Measurements from ENCODE around the gene RPL35A.
A peak's percentile ranks its signal among the peaks of the same experiment; 100 is the strongest.
"Not testable (repeated sequence)": the region's sequence is repeated elsewhere in the genome, so short reads cannot be mapped to it uniquely, and the experiment has no call there.

Gene RPL35A

DNA sequence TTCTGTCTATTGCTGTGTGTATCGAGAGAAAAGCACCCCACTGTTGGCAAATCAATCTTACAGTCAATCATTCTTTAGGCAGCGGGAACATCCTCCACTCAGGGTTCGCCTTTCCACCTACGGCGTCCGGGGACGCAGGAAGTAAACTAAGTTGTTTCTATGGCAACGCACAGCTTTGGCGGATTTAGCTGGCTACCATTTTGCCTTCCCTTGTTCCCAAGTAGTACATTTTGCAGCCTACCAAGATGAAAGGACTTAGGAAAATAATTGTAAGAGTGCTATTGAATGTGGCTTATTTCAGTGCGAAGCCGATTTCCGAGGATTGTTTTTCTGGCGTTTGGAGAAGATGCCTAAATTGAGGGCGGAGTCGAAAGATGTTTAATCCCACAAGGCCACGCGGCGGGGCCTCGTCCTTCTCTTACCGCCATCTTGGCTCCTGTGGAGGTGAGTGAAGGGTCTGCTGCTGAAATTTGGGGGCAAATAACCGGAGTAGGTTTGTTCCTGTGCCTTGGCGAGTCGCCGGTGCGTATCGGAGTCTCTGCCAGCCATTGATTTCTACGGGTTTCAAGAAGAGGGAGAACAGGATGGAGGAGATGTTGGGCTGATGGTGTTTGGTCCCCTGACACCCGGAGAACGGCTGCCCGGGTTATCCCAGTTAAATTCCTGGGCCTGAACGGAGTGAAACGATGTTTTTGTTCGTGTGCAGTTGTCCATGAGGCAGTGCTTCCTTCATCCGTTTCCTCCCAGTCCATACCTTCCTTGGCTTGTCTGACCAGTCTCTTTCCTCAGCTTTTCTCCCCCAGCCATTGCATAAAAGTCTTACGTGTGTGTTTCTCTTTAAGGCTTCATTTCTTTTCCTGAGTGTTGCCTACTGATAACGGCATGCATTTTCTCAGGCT is at the start of gene RPL35A:
Gene RPL35A, plus strand, starts transcription at position 413 of the 899 bp plus-strand sequence. CDS start 778 bp downstream, outside the sequence.
- DNase-seq, result peak; percentile 91 to 92

- peak in 1 of 2 experiments; percentile 9 for DNase-seq
Observed at GRCh38 chr3:197901626-197902025, 48.4 kb upstream of the RPL35A start.

GRCh38 chr3:197906023-197906849 is 43.8 kb upstream of the RPL35A start:
- peak; percentile 89 to 91 for DNase-seq

- DNase-seq, result no peak
Observed at GRCh38 chr3:197906850-197907187, 43.2 kb upstream of the RPL35A start.

DNA sequence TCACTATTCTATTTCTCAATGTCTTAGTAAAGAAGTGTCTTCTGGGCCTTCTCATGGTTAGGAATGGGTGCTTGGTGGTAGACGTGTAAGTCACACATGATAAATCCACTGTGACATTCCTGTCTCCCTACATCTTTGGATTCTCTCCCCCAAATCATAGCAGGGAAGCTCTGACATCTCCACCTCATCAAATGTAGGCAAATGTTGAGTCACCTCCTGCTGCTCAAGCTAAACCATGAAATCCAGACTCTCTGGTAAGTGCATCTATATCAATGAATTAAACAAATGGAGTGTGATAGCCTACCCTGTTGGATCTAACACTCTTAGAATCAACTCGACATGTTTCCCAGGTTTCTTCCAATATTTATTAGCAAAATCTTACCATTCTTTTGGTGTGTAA is 42.8 kb upstream of the RPL35A start:
- DNase-seq, result no peak

DNA sequence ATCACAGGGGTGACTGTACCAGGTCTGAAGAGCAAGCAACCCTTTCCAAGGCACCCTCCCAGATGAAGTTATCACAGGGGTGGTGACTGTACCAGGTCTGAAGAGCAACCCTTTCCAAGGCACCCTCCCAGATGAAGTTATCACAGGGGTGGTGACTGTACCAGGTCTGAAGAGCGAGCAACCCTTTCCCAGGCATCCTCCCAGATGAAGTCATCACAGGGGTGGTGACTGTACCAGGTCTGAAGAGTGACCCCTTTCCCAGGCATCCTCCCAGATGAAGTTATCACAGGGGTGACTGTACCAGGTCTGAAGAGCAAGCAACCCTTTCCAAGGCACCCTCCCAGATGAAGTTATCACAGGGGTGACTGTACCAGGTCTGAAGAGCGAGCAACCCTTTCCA is 41.4 kb upstream of the RPL35A start:
- DNase-seq, result not testable (repeated sequence)

DNA sequence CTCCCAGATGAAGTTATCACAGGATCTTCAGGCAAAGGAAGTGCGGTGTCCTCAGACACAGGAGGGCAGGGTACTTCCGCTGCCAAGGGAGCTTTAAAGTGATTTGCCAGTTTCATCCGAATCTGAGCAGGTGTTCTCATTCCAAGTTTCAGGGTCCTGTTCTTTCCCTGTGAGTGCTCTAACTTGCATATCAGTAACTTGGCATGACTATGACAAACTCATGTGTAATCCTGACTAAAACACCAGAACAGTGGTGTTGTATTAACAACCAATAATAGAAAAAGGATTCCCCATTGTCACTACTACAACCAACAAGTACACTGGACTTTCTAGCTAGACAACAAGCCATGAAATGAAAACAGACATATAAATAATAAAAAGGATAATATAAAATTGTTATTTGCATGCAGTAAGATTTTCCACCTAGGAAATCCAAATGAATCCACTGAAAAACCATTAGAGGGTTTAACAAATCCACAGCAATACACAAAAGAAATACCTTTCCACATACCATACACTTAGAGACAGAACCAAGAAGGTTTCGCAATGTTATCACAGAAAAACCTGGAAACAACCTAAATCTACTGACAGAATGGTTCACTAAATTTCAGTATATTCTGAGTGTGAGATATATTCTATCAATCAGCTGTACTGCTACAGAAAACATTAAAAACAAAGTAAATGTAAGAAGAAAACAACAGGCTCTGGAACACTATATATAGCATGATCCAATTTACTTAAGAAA is 40.9 kb upstream of the RPL35A start:
- DNase-seq, result no peak

DNA sequence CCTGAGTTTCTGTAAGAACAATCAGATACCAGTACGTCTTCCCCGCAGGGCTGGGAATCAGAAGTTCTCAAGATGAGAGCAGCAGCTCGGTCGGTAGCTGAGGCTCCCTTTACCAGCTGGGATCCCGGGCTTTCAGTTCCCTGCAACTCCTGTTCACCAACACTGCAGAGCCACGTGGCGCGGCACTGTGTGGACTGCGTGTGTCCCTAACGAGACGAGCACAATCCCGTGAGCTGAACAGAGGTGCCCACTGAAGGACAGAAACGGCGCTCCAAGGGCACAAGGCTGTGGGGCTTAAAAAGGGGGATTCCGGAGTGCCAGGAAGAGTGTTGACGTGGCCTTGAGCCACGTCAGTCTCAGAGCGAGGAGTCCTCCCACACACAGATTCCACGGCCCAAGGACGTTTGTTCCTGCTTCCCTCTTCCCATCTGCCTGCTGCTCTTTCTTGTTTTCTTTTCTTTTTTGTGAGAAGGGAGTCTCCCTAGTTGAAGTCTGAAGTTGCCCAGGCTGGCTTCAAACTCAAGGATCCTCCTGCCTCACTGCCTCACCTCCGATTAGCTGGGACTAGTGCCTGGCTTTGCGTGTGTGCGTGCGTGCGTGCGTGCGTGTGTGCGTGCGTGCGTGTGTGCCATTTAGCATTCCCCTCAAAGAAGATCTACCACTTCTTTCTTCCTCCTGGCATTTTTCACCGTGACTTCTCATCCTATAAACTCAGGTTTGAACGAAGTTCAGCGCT is 37.1 kb upstream of the RPL35A start:
- DNase-seq, result peak in 1 of 2 experiments; percentile 41

GRCh38 chr3:197913641-197914380 is 36.2 kb upstream of the RPL35A start:
- no peak for DNase-seq

- peak in 1 of 2 experiments; percentile 39 for DNase-seq
Observed at GRCh38 chr3:197921429-197922275, 28.3 kb upstream of the RPL35A start.

DNA sequence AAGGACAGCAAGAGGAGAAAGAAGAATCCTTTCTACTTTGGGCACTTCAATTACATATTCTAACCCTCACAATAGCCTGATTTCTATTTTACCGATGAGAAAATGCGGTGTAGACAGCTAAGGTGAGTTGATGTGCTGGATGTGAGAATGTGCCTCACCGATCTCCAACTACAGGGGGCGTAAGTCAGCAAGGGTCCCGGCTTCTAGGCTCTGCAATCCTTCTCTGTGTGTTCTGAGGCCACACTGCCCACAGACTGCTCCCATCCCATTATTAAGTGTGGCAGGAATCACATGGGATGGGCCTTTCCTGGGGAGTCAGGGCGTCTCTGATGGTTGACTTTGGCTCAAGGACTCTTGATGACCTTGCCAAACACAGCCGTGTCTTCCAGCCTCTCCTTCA is 23.6 kb upstream of the RPL35A start:
- DNase-seq, result peak; percentile 40 to 55

GRCh38 chr3:197927578-197927977 is 22.4 kb upstream of the RPL35A start:
- DNase-seq, result not testable (repeated sequence)

DNA sequence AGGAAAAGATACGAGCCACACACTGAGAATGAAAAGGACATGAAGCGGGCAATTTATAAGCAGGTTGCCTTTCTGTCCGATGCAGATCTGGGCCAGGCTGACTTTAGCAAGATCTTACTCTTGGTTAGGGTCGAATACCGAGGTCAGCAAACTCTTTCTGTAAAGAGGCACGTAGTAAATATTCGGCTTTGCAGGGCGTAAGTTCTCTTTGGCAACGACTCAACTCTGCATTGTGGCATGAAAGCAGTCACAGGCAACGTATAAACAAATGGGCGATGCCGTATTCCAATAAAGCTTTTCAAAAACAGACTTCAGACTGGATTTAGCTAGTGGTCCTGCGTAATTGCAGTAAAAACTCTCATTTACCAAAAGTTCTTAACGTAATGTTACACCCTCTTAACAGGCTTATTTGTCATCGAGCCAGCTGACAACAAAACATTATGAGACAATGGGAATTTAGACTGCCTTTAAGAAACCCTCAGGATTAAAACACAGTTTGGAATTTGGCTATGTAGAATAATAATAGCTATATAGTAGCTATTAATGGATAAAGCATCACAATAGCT is 13.1 kb upstream of the RPL35A start:
- DNase-seq, result no peak

DNA sequence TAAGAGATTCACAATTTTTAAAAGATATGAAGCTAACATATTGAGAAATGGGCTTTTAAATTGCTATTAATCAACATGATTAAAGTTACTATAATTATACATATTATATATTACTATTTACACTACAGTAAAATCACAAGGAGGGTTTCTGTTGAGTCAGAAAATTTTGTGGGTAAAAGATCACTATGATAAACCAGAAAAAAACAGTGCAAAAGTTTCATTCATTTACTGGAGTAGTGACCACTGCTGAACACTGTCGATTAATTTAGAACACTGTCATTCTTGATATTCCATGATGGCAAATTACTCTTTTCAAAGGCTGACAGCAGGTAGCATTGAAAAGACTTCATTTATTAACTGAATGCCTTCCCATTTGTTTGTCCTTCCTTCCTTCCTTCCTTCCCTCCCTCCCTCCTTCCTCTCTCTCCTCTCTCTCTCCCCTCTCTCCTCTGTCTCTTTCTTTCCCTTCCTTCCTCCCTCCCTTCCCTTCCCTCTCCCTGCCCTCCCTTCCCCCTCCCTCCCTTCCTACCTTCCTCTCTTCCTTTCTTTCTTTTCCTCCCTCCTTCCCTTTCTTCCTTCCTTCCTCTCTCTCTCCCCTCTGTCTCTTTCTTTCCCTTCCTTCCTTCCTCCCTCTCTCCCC is 9.1 kb upstream of the RPL35A start:
- no peak for DNase-seq

DNA sequence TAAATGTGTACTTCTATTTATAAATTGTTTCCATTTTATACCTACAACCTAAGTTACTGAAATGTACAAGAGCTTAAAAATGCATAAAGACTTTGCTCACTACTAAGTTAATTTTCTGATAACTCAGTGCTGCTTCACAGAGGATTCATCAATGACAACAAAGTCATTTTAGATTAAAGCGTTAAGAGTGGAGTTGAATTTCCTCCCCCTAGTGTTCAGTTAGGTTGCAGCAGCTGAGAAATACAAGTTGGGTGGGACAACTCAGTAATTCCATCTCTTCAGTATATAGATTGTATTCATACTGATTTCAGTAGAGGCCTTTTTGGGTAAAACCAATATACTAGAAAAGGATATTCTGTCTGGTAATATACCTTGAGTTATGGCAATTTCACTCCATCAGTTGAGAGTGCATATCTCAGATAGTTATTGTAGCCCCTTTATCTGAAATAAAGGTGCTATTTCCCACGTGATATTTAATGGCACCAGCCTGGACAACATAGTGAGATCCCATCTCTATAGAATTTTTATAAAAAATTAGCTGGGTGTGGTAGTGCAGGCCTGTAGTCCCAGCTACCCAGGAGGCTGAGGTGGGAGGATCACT is 6.9 kb upstream of the RPL35A start:
- DNase-seq, result no peak

DNA sequence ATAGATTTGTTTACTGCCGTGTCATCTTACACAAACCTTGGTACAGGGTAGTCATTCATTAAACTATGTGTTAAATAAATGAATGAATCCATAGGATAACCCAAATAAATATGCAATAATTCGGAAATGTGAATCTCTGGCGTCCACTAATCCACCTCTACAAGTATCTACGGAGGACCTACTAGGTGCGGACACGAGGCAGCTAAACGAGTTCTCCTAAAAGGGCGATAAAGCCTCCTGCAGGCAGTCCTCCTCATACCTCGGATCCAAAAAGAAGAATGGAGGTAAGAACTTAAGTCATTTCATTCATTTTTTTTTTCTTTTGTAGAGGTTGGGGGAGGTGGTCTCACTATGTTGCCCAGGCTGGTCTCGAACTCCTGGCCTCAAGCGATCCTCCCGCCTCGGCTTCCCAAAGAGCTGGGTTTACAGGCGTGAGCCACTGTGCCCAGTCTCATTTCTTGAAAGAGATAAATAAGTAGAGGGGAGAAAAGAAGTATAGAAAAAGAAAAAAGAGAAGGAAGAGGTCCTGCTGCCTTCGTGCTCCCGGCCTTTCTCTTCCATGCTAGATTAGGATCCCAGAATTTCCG is 706 bp upstream of the RPL35A start:
- DNase-seq, result no peak

GRCh38 chr3:197950677-197951061 is 679 bp downstream of the RPL35A start:
- no peak for DNase-seq

DNA sequence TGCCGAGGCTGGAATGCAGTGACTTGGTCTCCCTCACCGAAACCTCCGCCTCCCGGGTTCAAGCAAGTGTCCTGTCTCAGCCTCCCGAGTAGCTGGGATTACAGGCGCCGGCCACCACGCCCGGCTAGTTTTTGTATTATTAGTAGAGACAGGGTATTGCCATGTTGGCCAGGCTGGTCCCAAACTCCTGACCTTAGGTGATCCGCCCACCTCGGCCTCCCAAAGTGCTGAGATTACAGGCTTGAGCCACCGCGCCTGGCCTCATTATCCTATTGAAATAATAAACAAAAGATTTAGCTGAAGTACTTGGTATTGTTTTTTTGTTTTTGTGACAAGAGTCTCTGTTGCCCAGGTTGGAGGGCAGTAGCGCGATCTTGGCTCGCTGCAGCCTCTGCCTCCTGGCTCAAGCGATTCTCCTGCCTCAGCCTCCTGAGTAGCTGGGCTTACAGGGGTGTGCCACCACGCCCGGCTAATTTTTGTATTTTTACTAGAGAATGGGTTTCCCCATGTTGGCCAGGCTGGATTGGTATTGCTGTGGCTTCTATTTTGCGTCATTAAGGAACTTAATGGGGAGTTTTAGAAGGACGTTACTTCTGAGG is 1.5 kb downstream of the RPL35A start:
- peak in 1 of 2 experiments; percentile 30 for DNase-seq

- DNase-seq, result no peak
Observed at GRCh38 chr3:197952440-197952839, 2.5 kb downstream of the RPL35A start.
